Glomerular endothelial cell (primary cell): ENCODE results near the gene TXNRD3. TPM values are rescaled to one million over a fixed set of nuclear protein-coding genes. Genes with fewer than 3 reads are reported as not detected.

ENCODE experiments used
- DNase-seq: peaks from one replicate; pipeline ENCODE4 v3.0.0-alpha.2; 2011; ENCODE audit warnings: low read depth, low spot score; ENCODE audit errors: extremely low read depth
- total RNA-seq: library from RNA; depleted of rRNA; stranded (reverse); fragments of >200 nt; gene quantifications from 2 replicates; pipeline ENCODE4 v1.2.3, GENCODE V29; 2015

The TXNRD3 gene
- total RNA-seq, 1 donor from 2014 or later = 5.4 TPM

GRCh38 chr3:126672741-126673140 is 17.8 kb upstream of the TXNRD3 start:
- DNase-seq = no peak

- DNase-seq = no peak
Measured at GRCh38 chr3:126672340-126672739, 17.4 kb upstream of the TXNRD3 start.

GRCh38 chr3:126671521-126671920 is 16.6 kb upstream of the TXNRD3 start:
- DNase-seq = no peak

- no peak for DNase-seq
Measured at GRCh38 chr3:126668450-126669401, 13.8 kb upstream of the TXNRD3 start.

- no peak for DNase-seq
Measured at GRCh38 chr3:126667631-126668449, 12.9 kb upstream of the TXNRD3 start.

- no peak for DNase-seq
Measured at GRCh38 chr3:126666658-126667528, 12.0 kb upstream of the TXNRD3 start.

- no peak for DNase-seq
Measured at GRCh38 chr3:126665959-126666657, 11.2 kb upstream of the TXNRD3 start.

GRCh38 chr3:126665221-126665936 is 10.5 kb upstream of the TXNRD3 start:
- no peak for DNase-seq

GRCh38 chr3:126664591-126665214 is 9.8 kb upstream of the TXNRD3 start:
- DNase-seq = no peak

GRCh38 chr3:126663750-126664149 is 8.8 kb upstream of the TXNRD3 start:
- DNase-seq = no peak

GRCh38 chr3:126663257-126663656 is 8.3 kb upstream of the TXNRD3 start:
- no peak for DNase-seq

GRCh38 chr3:126661532-126662364 is 6.8 kb upstream of the TXNRD3 start:
- no peak for DNase-seq

- DNase-seq = no peak
Measured at GRCh38 chr3:126659915-126660886, 5.3 kb upstream of the TXNRD3 start.

GRCh38 chr3:126658584-126658983 is 3.7 kb upstream of the TXNRD3 start:
- no peak for DNase-seq

GRCh38 chr3:126657901-126658300 is 3.0 kb upstream of the TXNRD3 start:
- DNase-seq = no peak

- no peak for DNase-seq
Measured at GRCh38 chr3:126656371-126657134, 1.6 kb upstream of the TXNRD3 start.
